NB4 (cell line): ENCODE data around the gene GPR146.

Experiments used
- DNase-seq: peaks from one replicate; pipeline ENCODE4 v3.0.0; 2010; ENCODE audit warnings: low read depth
- H3K4me3 ChIP-seq: one replicate; pipeline ENCODE4 v1.5.1; 2011; ENCODE audit warnings: mild to moderate bottlenecking, low read depth, low read length, moderate library complexity
- MYC ChIP-seq: IDR thresholded peaks from 2 replicates; pipeline ENCODE4 v1.6.1; 2011; ENCODE audit warnings: low read depth, low read length
- POLR2A ChIP-seq: IDR thresholded peaks from 2 replicates; pipeline ENCODE4 v1.6.1; 2011; ENCODE audit warnings: mild to moderate bottlenecking; ENCODE audit not compliant: insufficient read length; ENCODE audit errors: extremely low read depth
- TF ChIP-seq, protein P1 (sequence below): IDR thresholded peaks from one replicate; pipeline ENCODE4 v1.5.1; 2012; ENCODE audit warnings: low read depth, low read length
- TF ChIP-seq, protein P2 (sequence below): IDR thresholded peaks from 2 replicates; pipeline ENCODE4 v1.6.1; 2011; ENCODE audit warnings: low read depth, low read length

GPR146 gene

DNA sequence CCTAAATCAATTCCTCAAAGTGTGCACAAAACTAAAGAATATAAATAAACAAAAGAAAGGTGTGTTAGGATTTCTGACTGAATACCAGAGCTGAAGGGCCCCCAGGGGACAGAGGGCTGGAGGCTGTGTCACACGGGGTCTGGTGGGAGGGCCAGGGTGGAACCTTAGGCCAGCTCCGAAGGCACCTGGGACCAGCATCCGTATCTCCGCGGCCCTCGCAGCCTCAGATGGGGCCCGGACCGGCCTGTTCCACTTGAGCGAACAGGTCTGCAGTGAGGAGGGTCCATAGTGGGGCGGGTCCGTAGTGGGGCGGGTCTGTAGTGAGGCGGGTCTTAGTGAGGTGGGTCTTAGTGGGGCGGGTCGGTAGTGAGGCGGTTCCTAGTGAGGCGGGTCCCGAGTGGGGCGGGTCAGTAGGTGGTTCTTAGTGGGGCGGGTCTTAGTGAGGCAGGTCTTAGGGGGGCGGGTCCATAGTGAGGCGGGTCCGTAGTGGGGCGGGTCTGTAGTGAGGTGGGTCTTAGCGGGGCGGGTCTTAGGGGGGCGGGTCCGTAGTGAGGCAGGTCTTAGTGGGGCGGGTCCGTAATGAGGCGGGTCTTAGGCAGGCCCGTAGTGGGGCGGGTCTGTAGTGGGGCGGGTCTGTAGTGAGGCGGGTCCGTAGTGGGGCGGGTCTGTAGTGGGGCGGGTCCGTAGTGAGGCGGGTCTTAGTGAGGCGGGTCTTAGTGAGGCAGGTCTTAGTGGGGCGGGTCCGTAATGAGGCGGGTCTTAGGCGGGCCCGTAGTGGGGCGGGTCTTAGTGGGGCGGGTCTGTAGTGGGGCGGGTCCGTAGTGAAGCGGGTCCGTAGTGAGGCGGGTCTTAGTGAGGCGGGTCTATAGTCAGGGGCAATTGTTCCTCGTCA lies 15.1 kb downstream of the GPR146 start:
- H3K4me3 ChIP-seq, result no peak overlapping the region
- TF ChIP-seq POLR2A (no peak), MYC (no peak)
- TF ChIP-seq, protein P1, sequence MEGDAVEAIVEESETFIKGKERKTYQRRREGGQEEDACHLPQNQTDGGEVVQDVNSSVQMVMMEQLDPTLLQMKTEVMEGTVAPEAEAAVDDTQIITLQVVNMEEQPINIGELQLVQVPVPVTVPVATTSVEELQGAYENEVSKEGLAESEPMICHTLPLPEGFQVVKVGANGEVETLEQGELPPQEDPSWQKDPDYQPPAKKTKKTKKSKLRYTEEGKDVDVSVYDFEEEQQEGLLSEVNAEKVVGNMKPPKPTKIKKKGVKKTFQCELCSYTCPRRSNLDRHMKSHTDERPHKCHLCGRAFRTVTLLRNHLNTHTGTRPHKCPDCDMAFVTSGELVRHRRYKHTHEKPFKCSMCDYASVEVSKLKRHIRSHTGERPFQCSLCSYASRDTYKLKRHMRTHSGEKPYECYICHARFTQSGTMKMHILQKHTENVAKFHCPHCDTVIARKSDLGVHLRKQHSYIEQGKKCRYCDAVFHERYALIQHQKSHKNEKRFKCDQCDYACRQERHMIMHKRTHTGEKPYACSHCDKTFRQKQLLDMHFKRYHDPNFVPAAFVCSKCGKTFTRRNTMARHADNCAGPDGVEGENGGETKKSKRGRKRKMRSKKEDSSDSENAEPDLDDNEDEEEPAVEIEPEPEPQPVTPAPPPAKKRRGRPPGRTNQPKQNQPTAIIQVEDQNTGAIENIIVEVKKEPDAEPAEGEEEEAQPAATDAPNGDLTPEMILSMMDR, result no peak
- TF ChIP-seq, protein P2, sequence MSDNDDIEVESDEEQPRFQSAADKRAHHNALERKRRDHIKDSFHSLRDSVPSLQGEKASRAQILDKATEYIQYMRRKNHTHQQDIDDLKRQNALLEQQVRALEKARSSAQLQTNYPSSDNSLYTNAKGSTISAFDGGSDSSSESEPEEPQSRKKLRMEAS, result no peak
- DNase-seq, result peak; percentile 65

DNA sequence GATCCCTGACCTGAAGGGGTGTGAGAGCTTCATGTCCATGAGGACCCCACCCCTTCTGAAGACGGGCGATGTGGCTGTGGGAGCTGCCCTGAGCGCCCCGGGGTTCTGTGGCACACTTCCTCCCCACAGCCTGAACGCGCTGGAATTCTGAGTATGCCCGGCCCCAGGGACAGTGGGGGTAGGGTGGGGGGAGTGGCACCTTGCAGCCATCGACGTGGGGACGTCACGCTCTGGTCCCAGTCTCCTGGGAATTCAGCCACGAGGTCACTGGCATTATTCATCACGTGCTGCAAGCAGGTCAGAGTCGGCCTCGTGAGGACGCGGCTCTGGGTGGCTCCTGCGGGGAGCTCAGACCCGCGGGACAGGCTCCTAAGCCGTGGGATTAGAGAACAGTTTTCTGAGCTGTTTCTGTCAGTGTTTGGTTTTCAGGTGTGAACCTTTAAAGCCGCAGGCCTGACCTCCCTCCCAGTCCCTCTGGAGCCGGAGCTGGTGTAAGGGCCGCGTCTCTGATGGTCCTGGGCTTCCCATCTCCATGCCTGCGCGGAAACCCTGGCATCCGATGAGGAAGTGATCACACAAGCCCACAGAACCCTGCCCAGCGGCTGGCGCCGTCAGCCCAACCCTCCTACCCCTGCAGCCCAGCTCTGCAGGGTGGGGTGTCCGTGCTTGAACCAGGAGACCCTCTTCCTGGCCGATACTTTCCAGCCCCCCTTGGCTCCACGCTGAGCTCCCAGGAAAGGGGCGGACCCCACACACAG lies 16.1 kb downstream of the GPR146 start:
- H3K4me3 ChIP-seq, result no peak overlapping the region
- DNase-seq, result no peak
- no peak for TF ChIP-seq MYC
- TF ChIP-seq POLR2A, result no peak
- TF ChIP-seq, protein P2, result no peak
- TF ChIP-seq, protein P1, result no peak

DNA sequence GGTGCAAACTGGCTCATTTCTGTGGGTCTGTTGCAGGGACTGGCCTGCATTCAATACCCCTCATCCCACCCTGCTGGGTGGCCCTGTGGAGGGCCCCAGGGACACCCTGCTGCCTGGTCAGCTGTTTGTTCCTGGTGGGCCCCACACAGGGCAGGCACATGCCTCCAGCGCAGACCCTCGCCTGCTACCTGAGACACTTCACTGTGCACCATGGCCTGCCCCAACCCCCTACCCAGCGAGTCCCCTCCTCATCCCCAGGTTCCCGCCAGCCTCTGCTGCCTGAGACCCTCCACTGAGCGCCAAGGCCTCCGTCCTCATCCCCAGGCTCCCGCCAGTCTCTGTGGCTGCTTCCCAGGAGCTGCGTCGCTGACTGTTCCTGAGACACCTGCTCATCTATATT lies 16.8 kb downstream of the GPR146 start:
- H3K4me3 ChIP-seq, result no peak overlapping the region
- no peak for DNase-seq
- no peak for TF ChIP-seq MYC
- TF ChIP-seq POLR2A, result no peak
- TF ChIP-seq, protein P1, result no peak
- TF ChIP-seq, protein P2, result no peak

DNA sequence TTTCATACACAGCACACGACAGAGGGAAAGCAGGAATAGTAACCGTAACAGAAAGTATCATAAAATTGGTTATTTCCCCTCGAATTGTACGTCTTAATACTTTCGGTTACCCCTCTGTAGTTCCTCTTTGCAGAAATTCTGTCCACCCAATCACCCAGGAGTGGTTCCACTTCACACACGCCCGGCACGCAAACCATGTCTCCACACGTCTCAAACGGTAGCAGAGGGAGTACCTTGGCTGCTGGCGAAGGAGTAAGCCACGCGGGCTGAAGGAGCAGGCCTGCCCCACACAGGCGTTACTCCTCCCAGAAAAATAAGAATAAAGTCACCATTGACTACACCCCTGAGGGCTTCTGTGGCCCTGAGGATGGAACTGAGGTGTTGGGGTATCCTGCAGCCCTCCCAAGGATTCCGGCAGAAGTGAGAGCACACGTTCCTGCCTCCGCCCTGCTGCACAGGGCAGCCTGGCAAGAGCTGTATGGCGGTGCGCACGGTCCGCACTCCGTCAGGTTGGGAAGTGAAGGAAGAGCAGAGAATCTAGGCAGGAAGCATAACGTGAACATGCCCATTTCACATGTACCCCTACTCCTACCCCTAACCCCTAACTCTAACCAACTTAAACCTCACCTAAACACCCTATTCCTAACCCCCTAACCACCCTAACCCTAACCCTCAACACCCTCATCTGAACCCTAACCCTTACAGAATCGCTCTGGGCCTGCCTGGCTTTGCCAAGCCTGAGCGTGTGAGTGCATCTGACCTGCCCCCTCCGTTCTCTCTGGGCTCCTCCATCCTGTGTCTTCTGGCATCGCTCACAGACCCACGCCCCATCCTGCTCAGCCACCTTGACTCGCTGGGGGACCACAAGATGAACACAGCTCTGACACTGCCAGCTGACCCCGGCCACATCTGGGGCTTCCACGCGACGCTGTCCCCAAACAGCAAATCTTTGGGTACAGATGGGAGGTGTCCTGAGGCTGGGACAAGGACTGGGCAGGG lies 18.2 kb downstream of the GPR146 start:
- TF ChIP-seq, protein P2, result no peak
- TF ChIP-seq, protein P1, result no peak
- no peak for TF ChIP-seq POLR2A
- H3K4me3 ChIP-seq, result no peak overlapping the region
- DNase-seq, result no peak

DNA sequence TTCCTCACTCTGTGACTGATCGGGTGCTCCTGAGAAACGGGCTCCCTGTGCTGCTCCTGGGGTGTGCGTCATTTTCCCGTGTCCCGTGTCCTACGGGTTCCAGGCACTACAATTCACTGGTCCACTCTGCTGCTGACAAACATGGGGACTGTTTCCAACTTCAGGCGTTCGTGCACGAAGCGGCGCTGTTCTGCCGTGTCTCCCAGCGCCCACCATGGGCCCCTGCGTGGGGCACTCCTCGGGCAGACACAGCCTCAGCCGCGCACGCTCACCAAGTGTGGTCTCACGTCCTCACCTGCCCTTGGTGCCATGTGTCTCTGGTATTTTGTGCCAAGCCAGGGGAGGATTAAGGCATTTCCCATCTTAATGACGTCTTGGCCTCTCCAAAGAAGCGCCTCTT lies 19.0 kb downstream of the GPR146 start:
- DNase-seq, result no peak
- no peak overlapping the region for H3K4me3 ChIP-seq
- TF ChIP-seq, protein P2, result no peak
- TF ChIP-seq MYC (no peak), POLR2A (no peak)
- TF ChIP-seq, protein P1, result no peak
